OCI-M2 (cell line): ENCODE results near the gene ARHGEF6.
"Not testable (repeated sequence)": the region's sequence is repeated elsewhere in the genome, so short reads cannot be mapped to it uniquely, and the experiment has no call there.

Experiments
- DNase-seq: peaks from one replicate; lab custom pipeline; 2025; ENCODE audit not compliant: unreplicated experiment; lab: John Stamatoyannopoulos, UW

The ARHGEF6 gene

GRCh38 chrX:136780763-136781162 is at the start of gene ARHGEF6:
Gene ARHGEF6 (minus strand): TSS chrX:136780932. CDS start chrX:136780882, 50 bp downstream.
- no peak for DNase-seq

GRCh38 chrX:136829413-136829812 is 48.7 kb upstream of the ARHGEF6 start:
- no peak for DNase-seq

GRCh38 chrX:136828830-136829229 is 48.1 kb upstream of the ARHGEF6 start:
- no peak for DNase-seq

GRCh38 chrX:136827026-136827425 is 46.3 kb upstream of the ARHGEF6 start:
- no peak for DNase-seq

GRCh38 chrX:136825771-136826170 is 45.0 kb upstream of the ARHGEF6 start:
- no peak for DNase-seq

GRCh38 chrX:136823175-136823574 is 42.4 kb upstream of the ARHGEF6 start:
- DNase-seq: no peak

- DNase-seq: no peak
Observed at GRCh38 chrX:136822337-136823095, 41.8 kb upstream of the ARHGEF6 start.

GRCh38 chrX:136819756-136820155 is 39.0 kb upstream of the ARHGEF6 start:
- DNase-seq: not testable (repeated sequence)

- DNase-seq: no peak
Observed at GRCh38 chrX:136819031-136819703, 38.4 kb upstream of the ARHGEF6 start.

GRCh38 chrX:136816975-136817374 is 36.2 kb upstream of the ARHGEF6 start:
- DNase-seq: no peak

- DNase-seq: no peak
Observed at GRCh38 chrX:136814847-136815750, 34.4 kb upstream of the ARHGEF6 start.

- no peak for DNase-seq
Observed at GRCh38 chrX:136812286-136812685, 31.6 kb upstream of the ARHGEF6 start.

GRCh38 chrX:136810493-136810892 is 29.8 kb upstream of the ARHGEF6 start:
- DNase-seq: no peak

- no peak for DNase-seq
Observed at GRCh38 chrX:136806891-136807410, 26.2 kb upstream of the ARHGEF6 start.

- no peak for DNase-seq
Observed at GRCh38 chrX:136802515-136802914, 21.8 kb upstream of the ARHGEF6 start.

GRCh38 chrX:136797787-136798186 is 17.1 kb upstream of the ARHGEF6 start:
- DNase-seq: no peak

GRCh38 chrX:136795132-136795531 is 14.4 kb upstream of the ARHGEF6 start:
- not testable (repeated sequence) for DNase-seq

GRCh38 chrX:136794660-136795059 is 13.9 kb upstream of the ARHGEF6 start:
- DNase-seq: not testable (repeated sequence)

GRCh38 chrX:136794080-136794479 is 13.3 kb upstream of the ARHGEF6 start:
- no peak for DNase-seq

- DNase-seq: no peak
Observed at GRCh38 chrX:136789856-136790255, 9.1 kb upstream of the ARHGEF6 start.

- DNase-seq: no peak
Observed at GRCh38 chrX:136784231-136784630, 3.5 kb upstream of the ARHGEF6 start.
